Colonic mucosa (tissue), 4 donors: Measurements from ENCODE around the gene SCAF11. TPM values are rescaled to one million over a fixed set of nuclear protein-coding genes. Genes with fewer than 3 reads are reported as not detected.

Source experiments
- DNase-seq: peaks from one replicate; pipeline ENCODE4 v3.0.0-alpha.2; 2020
- H3K27ac ChIP-seq: fragments of 200-600 bp; one replicate; pipeline ENCODE4 v1.8.0; 2021
- H3K27me3 ChIP-seq: fragments of 200-600 bp; one replicate; pipeline ENCODE4 v1.8.0; 2021
- H3K36me3 ChIP-seq: fragments of 200-600 bp; one replicate; pipeline ENCODE4 v1.8.0; 2021
- H3K4me1 ChIP-seq: fragments of 200-600 bp; one replicate; pipeline ENCODE4 v1.8.0; 2021; ENCODE audit warnings: mild to moderate bottlenecking
- H3K4me3 ChIP-seq: fragments of 200-600 bp; one replicate; pipeline ENCODE4 v1.8.0; 2021
- H3K9ac ChIP-seq, 2 donors: one replicate each; pipeline ENCODE4 v1.7.0; 2013; ENCODE audit warnings: control low read depth in 2 of 2, low read depth in 2 of 2, low read length in 2 of 2
- H3K9me3 ChIP-seq: fragments of 200-600 bp; one replicate; pipeline ENCODE4 v1.8.0; 2021
- intact Hi-C: fragments of 100-400 bp; cut with DNase I; formaldehyde crosslinking; loops from one replicate; pipeline ENCODE4 v1.14.1; 2022
- total RNA-seq, 2 donors: library from RNA; stranded (reverse); fragmentation: NEBNext Ultra II Directional in 1 of 2; extraction: Animal tissue kit (Norgen Biotek cat#: 25700) in 1 of 2; gene quantifications; one replicate each; pipeline ENCODE4 v1.2.1, GENCODE V29; 2021
- TF ChIP-seq, protein P1 (sequence below): fragments of 200-600 bp; IDR thresholded peaks from one replicate; pipeline ENCODE4 v1.8.0; 2022; ENCODE audit warnings: antibody characterized with exemption, mild to moderate bottlenecking
- donor health status: healthy.
- donor health status: DM: no; HTN: no; CAD: no.
- donor health status: DM: no; HTN: no; CAD: no.

Gene SCAF11
- total RNA-seq, 2 donors from 2014 or later = 84.8 to 105 TPM

DNA sequence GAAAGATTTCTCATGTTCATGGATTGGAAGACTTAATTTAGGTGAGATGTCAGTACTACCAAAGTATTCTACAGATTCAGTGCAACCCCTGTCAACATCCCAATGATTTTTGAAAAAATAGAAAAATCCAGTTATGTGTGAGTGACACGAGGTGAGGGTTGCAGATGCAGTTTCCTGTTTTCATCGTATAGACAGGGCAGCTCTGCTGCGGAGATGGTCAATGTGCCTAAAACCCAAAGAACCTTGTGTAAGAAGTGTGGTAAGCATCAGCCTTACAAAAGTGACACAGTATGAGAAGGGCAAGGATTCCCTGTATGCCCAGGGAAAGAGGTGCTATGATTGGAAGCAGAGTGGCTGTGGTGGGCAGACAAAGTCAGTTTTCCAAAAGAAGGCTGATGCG is 94.4 kb downstream of the SCAF11 start:
- Histone ChIP-seq H3K9ac (no peak overlapping the region), H3K9me3 (no peaks in the 10 kb centered on the region), H3K27me3 (no peaks in the 10 kb centered on the region), H3K36me3 (peaks cover 7% of the 10 kb centered on the region), H3K4me3 (no peak overlapping the region), H3K4me1 (no peaks in the 10 kb centered on the region), H3K27ac (no peak overlapping the region)
- no peak for DNase-seq
- intact Hi-C loops = no loop called here
- TF ChIP-seq, protein P1, sequence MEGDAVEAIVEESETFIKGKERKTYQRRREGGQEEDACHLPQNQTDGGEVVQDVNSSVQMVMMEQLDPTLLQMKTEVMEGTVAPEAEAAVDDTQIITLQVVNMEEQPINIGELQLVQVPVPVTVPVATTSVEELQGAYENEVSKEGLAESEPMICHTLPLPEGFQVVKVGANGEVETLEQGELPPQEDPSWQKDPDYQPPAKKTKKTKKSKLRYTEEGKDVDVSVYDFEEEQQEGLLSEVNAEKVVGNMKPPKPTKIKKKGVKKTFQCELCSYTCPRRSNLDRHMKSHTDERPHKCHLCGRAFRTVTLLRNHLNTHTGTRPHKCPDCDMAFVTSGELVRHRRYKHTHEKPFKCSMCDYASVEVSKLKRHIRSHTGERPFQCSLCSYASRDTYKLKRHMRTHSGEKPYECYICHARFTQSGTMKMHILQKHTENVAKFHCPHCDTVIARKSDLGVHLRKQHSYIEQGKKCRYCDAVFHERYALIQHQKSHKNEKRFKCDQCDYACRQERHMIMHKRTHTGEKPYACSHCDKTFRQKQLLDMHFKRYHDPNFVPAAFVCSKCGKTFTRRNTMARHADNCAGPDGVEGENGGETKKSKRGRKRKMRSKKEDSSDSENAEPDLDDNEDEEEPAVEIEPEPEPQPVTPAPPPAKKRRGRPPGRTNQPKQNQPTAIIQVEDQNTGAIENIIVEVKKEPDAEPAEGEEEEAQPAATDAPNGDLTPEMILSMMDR = no peak

DNA sequence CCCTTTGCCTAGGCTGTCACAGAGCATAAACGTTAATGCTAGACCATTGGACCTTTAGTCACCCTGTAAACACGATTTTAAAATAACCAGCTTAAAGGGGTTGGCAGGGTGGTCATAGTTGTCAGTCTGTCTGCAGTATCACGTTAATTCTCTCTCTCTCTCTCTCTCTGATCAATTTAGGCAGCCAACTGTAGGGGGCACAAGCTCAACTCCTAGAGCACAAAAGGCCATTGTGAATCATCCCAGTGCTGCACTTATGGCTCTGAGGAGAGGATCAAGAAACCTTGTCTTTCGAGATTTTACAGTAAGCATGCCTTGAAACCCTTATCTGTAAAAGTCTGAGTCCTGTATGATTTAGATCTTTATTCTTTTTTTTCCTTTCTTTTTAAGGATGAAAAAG is 97.1 kb downstream of the SCAF11 start:
- TF ChIP-seq, protein P1 = no peak
- Histone ChIP-seq H3K27me3 (no peaks in the 10 kb centered on the region), H3K9ac (no peak overlapping the region), H3K36me3 (peaks cover 7% of the 10 kb centered on the region), H3K27ac (no peak overlapping the region), H3K4me3 (no peak overlapping the region), H3K4me1 (no peaks in the 10 kb centered on the region), H3K9me3 (no peaks in the 10 kb centered on the region)
- intact Hi-C loops = no loop called here
- DNase-seq = no peak

DNA sequence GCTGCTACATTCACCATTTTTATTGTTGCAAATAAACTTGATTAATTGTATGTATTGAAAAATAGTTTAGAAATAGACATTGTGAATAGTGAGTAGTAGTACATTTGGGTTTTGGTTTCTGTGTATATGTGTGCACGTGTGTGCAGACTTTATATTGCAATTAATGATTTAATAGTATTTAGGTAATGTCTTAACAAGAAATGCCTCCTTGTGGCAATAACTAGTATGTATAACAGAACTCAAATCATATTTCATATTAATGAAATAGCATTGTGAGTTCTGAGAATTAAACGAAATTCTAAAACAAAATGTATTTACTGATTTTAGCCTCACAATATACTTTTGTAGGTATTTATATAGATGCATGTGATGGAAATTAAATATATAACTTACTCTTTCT is 100.1 kb downstream of the SCAF11 start:
- H3K9me3 ChIP-seq = no peaks in the 10 kb centered on the region
- no peak for DNase-seq
- intact Hi-C loops = no loop called here
- H3K4me3 ChIP-seq = no peak overlapping the region
- TF ChIP-seq, protein P1 = no peak
- no peaks in the 10 kb centered on the region for H3K27me3 ChIP-seq
- H3K4me1 ChIP-seq = no peaks in the 10 kb centered on the region
- no peak overlapping the region for H3K9ac ChIP-seq
- H3K27ac ChIP-seq = no peak overlapping the region
- no peaks in the 10 kb centered on the region for H3K36me3 ChIP-seq

DNA sequence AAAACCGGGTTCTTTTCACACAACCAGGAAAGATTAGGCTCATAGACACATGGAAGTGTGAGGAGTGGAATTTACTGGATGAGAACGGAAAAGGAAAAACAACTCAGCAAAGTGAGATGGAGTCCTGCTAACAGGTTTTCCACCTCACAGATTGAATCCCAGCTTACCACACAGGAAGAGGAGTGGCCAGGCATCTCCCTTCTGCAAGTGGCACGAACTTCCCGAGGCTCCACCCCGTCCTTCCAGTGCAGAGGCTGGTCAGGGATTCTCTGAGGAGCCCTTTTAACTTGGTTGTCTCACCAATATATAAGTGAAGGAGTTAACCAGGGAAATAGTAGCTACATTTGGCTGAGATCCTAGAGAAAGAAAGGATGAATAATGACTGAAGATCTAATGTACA is 102.8 kb downstream of the SCAF11 start:
- no peaks in the 10 kb centered on the region for H3K27me3 ChIP-seq
- no peak overlapping the region for H3K9ac ChIP-seq
- no peaks in the 10 kb centered on the region for H3K36me3 ChIP-seq
- H3K4me3 ChIP-seq = no peak overlapping the region
- TF ChIP-seq, protein P1 = no peak
- no peaks in the 10 kb centered on the region for H3K4me1 ChIP-seq
- intact Hi-C loops = no loop called here
- DNase-seq = no peak
- H3K9me3 ChIP-seq = no peaks in the 10 kb centered on the region
- H3K27ac ChIP-seq = no peak overlapping the region

DNA sequence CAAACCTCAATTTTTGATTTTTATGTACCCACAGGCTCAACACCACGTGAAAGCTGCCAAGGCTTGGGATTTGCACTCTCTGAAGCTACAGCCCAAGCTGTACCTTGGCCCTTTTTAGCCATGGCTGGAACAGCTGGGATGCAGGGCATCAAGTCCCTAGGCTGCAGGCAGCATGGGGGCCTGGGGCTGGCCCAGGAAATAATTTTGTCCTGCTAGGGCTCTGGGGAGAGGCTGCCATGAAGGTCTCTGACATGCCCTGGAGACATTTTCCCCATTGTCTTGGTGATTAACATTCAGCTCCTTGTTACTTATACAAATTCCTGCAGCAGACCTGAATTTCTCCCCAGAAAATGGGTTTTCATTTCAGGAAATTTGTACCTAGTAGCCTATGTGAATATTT is 103.7 kb downstream of the SCAF11 start:
- DNase-seq = no peak
- intact Hi-C loops = no loop called here
- no peaks in the 10 kb centered on the region for H3K27me3 ChIP-seq
- no peaks in the 10 kb centered on the region for H3K4me1 ChIP-seq
- H3K36me3 ChIP-seq = no peaks in the 10 kb centered on the region
- TF ChIP-seq, protein P1 = no peak
- H3K9me3 ChIP-seq = no peaks in the 10 kb centered on the region
- no peak overlapping the region for H3K9ac ChIP-seq
- no peak overlapping the region for H3K27ac ChIP-seq
- H3K4me3 ChIP-seq = no peak overlapping the region

DNA sequence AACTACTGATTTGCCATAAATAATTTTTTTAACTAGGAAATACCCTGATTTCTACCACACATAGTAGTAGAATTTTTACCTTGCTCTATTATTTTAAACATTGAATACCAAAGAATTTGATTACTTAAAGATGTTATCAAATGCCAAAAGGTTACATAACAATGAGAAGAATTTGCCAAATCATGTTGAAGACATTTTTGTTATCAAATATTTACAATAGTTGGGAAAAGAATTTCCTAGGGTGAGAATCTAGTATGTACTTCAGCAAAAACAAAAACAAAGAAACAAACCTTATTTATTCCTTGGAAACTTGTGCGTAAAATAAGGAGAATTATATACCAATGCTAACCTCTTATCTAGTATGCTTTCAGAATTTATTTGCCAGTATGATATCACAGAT is 107.2 kb downstream of the SCAF11 start:
- H3K36me3 ChIP-seq = no peaks in the 10 kb centered on the region

More for the DNA sequence above, 107.2 kb downstream of the SCAF11 start:
- no peaks in the 10 kb centered on the region for H3K27me3 ChIP-seq
- H3K4me3 ChIP-seq = no peak overlapping the region
- TF ChIP-seq, protein P1 = no peak
- DNase-seq = no peak
- H3K4me1 ChIP-seq = no peaks in the 10 kb centered on the region
- intact Hi-C loops = no loop called here
- H3K9me3 ChIP-seq = no peaks in the 10 kb centered on the region
- no peak overlapping the region for H3K27ac ChIP-seq
- H3K9ac ChIP-seq = no peak overlapping the region
